Fibroblast of skin of right biceps (primary cell): ENCODE results near the gene SLC35G6.
"Not testable (repeated sequence)": the region's sequence is repeated elsewhere in the genome, so short reads cannot be mapped to it uniquely, and the experiment has no call there.

Experiments used
- DNase-seq: peaks from one replicate; pipeline ENCODE4 v3.0.0-alpha.2; 2013

Gene SLC35G6

GRCh38 chr17:7481275-7481674 is at the start of gene SLC35G6:
Gene SLC35G6, plus strand, starts transcription at chr17:7481446. Its CDS starts 71 bp downstream, at chr17:7481517.
- DNase-seq = not testable (repeated sequence)

GRCh38 chr17:7432296-7432695 is 49.0 kb upstream of the SLC35G6 start:
- DNase-seq = no peak

GRCh38 chr17:7435676-7436555 is 45.3 kb upstream of the SLC35G6 start:
- no peak for DNase-seq

GRCh38 chr17:7436556-7437368 is 44.5 kb upstream of the SLC35G6 start:
- peak; percentile 77 for DNase-seq

- no peak for DNase-seq
These were observed 43.8 kb upstream of the SLC35G6 start for GRCh38 chr17:7437369-7437863.

GRCh38 chr17:7437950-7438614 is 43.2 kb upstream of the SLC35G6 start:
- DNase-seq = no peak

GRCh38 chr17:7438656-7439460 is 42.4 kb upstream of the SLC35G6 start:
- DNase-seq = no peak

- DNase-seq = no peak
These were observed 41.7 kb upstream of the SLC35G6 start, which contains the start of gene FGF11 for GRCh38 chr17:7439462-7440112. Gene FGF11, plus strand, starts transcription at chr17:7439512. Its CDS starts 109 bp downstream, at chr17:7439621.

GRCh38 chr17:7440113-7440833 is 41.0 kb upstream of the SLC35G6 start:
- peak; percentile 28 for DNase-seq

- peak; percentile 53 for DNase-seq
These were observed 40.4 kb upstream of the SLC35G6 start for GRCh38 chr17:7440834-7441195.

- peak; percentile 34 for DNase-seq
These were observed 40.0 kb upstream of the SLC35G6 start for GRCh38 chr17:7441266-7441665.

- DNase-seq = no peak
These were observed 39.1 kb upstream of the SLC35G6 start for GRCh38 chr17:7442142-7442541.

GRCh38 chr17:7443499-7444485 is 37.5 kb upstream of the SLC35G6 start:
- peak; percentile 77 for DNase-seq

- DNase-seq = peak; percentile 19
These were observed 36.3 kb upstream of the SLC35G6 start, which contains the start of gene CHRNB1 for GRCh38 chr17:7444682-7445618. Gene CHRNB1, plus strand, starts transcription at chr17:7445061. Its CDS starts 67 bp downstream, at chr17:7445128.

- DNase-seq = no peak
These were observed 35.7 kb upstream of the SLC35G6 start for GRCh38 chr17:7445619-7445968.

GRCh38 chr17:7448461-7448860 is 32.8 kb upstream of the SLC35G6 start:
- DNase-seq = no peak

- peak; percentile 44 for DNase-seq
These were observed 21.2 kb upstream of the SLC35G6 start for GRCh38 chr17:7459961-7460545.
